ENCODE measurements around the gene ZSCAN12. TPM values are rescaled to one million over a fixed set of nuclear protein-coding genes. Genes with fewer than 3 reads are reported as not detected.

ZSCAN12 gene
- total RNA-seq, 2 experiments from 2014 or later: 4.4 to 4.7 TPM

DNA sequence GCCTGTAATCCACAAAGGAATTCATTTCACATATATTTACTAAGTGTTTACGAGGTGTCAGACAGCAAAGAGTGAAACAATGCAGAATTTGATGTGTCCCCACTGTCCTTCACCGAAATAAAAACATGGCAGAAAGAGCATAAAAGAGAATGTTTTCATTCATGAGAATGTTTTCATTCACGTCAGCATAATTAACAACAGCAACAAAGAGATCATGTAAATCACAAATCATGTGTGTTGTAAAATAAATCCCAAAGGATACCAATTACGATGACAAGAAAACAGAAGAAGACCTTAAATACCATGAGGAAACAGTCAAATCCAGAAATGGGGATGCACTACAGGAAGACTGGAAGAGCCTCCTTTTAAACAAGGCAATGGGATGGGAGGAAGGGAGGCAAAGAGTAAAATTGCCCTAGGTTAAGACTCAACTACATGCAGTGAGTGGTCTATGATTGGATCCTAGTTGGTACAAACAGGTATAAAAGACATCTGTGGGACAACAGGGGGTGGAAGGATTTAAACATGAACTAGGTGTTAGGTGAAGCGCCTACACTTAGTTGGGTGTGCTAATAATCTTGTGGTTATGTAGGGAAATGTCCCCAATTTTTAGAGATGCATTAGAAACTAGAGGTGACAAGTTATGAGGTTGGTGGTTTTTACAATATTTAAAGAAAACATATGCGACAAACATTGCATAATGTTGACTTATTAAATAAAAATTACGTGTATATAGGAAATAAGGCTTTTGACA is 65.1 kb downstream of the ZSCAN12 start:
- CTCF ChIA-PET: interaction anchor here (3.0 kb wide), 1 partner anchor 21 kb away, joined by 10 read pairs; no protein-coding TSS in a partner anchor
- peaks cover 4% of the 10 kb centered on the region for H3K4me1 Mint-ChIP-seq (ENCODE audit: low read depth)
- no peaks in the 10 kb centered on the region for H3K9me3 Mint-ChIP-seq
- no peaks in the 10 kb centered on the region for H3K27me3 Mint-ChIP-seq (ENCODE audit: low read depth)
- DNase-seq: no peak
- H3K27ac Mint-ChIP-seq: no peak overlapping the region
- intact Hi-C loops (cut with micrococcal nuclease): loop anchor here (1.0 to 5.0 kb wide), 6 partner anchors 15 to 517 kb away; partner anchors contain the start of genes ZKSCAN3 and ZNF165
- H3K4me3 Mint-ChIP-seq: no peak overlapping the region
- no peaks in the 10 kb centered on the region for H3K36me3 Mint-ChIP-seq (ENCODE audit: low read depth)

DNA sequence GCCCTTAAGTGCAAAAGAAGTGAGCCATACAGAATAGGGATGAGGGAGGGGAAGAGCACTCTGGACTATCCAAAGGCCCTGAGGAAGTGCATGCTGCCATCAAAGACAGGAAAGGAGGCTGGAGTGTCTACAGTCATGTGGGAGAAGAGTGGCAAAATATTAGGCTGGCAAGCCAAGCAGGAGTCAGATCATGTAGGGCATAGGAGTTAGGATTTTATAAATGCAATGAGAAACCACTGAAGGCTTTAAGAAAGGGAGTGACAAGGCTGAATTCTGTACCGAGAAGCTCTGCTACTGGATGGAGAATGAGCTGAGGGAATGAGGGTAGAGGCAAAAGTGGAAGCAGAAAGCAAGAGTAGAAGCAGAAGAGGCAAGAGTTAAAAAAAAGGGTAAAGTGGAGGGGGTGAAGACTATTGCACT is 65.9 kb downstream of the ZSCAN12 start:
- intact Hi-C loops (cut with micrococcal nuclease): loop anchor here (2.0 kb wide), 1 partner anchor 31 kb away; no protein-coding TSS in a partner anchor
- CTCF ChIA-PET: interaction anchor here (3.0 kb wide), 1 partner anchor 22 kb away, joined by 10 read pairs; no protein-coding TSS in a partner anchor
- Mint-ChIP-seq H3K4me3 (no peak overlapping the region), H3K27me3 (ENCODE audit: low read depth) (no peaks in the 10 kb centered on the region), H3K9me3 (peaks cover 7% of the 10 kb centered on the region), H3K4me1 (ENCODE audit: low read depth) (peaks cover 4% of the 10 kb centered on the region), H3K27ac (no peak overlapping the region), H3K36me3 (ENCODE audit: low read depth) (peaks cover 6% of the 10 kb centered on the region)
- DNase-seq: no peak

DNA sequence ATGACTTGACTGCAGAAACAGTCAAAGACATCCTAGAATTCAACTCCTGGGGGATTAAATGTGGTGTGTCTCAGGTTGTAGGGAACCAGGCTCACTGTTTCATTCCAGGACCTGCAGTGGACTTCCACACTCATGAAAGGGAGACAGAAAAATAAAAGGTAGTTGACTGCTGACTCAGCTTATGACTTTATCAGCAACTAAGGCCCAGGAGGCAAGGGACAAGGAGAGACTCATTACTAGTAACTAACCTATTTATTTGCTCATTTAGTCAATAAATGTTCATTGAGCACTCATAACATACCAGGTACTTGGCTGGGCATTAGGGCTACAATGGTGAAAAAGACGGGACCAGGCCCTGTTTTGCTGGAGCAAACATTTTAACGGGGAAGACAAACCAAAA is 66.5 kb downstream of the ZSCAN12 start:
- no peak overlapping the region for H3K4me3 Mint-ChIP-seq
- no peak overlapping the region for H3K27ac Mint-ChIP-seq
- CTCF ChIA-PET: interaction anchor here (3.0 kb wide), 1 partner anchor 23 kb away, joined by 10 read pairs; no protein-coding TSS in a partner anchor
- peaks cover 4% of the 10 kb centered on the region for H3K4me1 Mint-ChIP-seq (ENCODE audit: low read depth)
- peaks cover 7% of the 10 kb centered on the region for H3K9me3 Mint-ChIP-seq
- no peaks in the 10 kb centered on the region for H3K27me3 Mint-ChIP-seq (ENCODE audit: low read depth)
- intact Hi-C loops (cut with micrococcal nuclease): no loop called here
- peaks cover 8% of the 10 kb centered on the region for H3K36me3 Mint-ChIP-seq (ENCODE audit: low read depth)
- DNase-seq: no peak

DNA sequence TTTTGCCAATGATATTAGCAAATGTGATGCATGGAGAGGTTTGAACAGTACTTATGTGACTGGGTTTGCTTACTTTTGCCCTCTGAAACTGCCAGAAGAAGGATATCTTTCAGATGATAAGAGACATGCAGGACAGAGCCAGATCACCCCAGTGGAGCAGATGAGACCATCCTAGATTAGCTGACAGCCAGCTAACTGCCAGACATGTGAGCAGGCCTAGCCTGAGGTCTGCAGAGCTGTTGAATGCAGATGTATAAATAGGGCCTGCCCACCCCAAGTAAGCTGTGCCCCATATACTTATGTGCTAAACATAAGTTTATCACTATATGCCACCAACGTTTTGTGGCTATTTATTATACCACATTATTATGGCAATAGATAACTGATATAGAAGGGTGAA is 69.5 kb downstream of the ZSCAN12 start:
- Mint-ChIP-seq H3K4me1 (ENCODE audit: low read depth) (peaks cover 4% of the 10 kb centered on the region), H3K27ac (no peak overlapping the region), H3K36me3 (ENCODE audit: low read depth) (peaks cover 29% of the 10 kb centered on the region), H3K4me3 (no peak overlapping the region), H3K27me3 (ENCODE audit: low read depth) (no peaks in the 10 kb centered on the region), H3K9me3 (peaks cover 30% of the 10 kb centered on the region)
- no peak for DNase-seq
- CTCF ChIA-PET: no interaction called here
- intact Hi-C loops (cut with micrococcal nuclease): no loop called here

Other genes with a start within 250 kb of the ZSCAN12 start
- under 1 TPM; 0.74 to 0.88 TPM for gene ZSCAN9, start 174.5 kb downstream of the ZSCAN12 start, total RNA-seq
- 1 to 10 TPM; 3.5 TPM for gene ZKSCAN4, start 147.5 kb downstream of the ZSCAN12 start, total RNA-seq
- gene NKAPL, start 140.4 kb downstream of the ZSCAN12 start, total RNA-seq: under 1 TPM in 1 of 2 experiments, not detected in 1; 0.12 TPM
- gene ZSCAN26, start 132.6 kb downstream of the ZSCAN12 start, total RNA-seq: 1 to 10 TPM; 2.7 to 3.8 TPM
- gene PGBD1, start 118.2 kb downstream of the ZSCAN12 start, total RNA-seq: under 1 TPM; 0.64 to 0.69 TPM
- gene ZSCAN31, start 63.6 kb downstream of the ZSCAN12 start, total RNA-seq: under 1 TPM; 0.62 to 0.89 TPM
- 1 to 10 TPM; 1.3 TPM for gene ZKSCAN3, start 49.8 kb downstream of the ZSCAN12 start, total RNA-seq
- gene ZSCAN23, start 43.7 kb upstream of the ZSCAN12 start, total RNA-seq: 1 to 10 TPM; 1.7 to 2.0 TPM
- not detected for gene GPX6, start 116.0 kb upstream of the ZSCAN12 start, total RNA-seq
- not detected for gene GPX5, start 126.1 kb upstream of the ZSCAN12 start, total RNA-seq

All from activated naive CD4-positive, alpha-beta T cell treated with anti-CD3 and anti-CD28 coated beads for 36 hours (primary cell).